Measurements from ENCODE around the gene TENT4A.

TENT4A gene

GRCh38 chr5:6750142-6750840, 37.1 kb downstream of the TENT4A start:
- Histone ChIP-seq H2AK5ac (ENCODE audit: low read length, severe bottlenecking) (no peak overlapping the region), H4K8ac (ENCODE audit: low read length) (no peak overlapping the region), H3K36me3 (ENCODE audit: control insufficient read depth in 1 of 2, insufficient read depth in 2 of 2, low read depth in 1 of 2, low read length in 2 of 2) (peaks cover 64 to 84% of the 10 kb centered on the region in 2 experiments), H3K18ac (ENCODE audit: low read depth in 1 of 2, low read length in 2 of 2) (no peak overlapping the region), H2BK120ac (ENCODE audit: low read depth, low read length) (no peak overlapping the region), H2BK15ac (ENCODE audit: low read depth, poor library complexity, severe bottlenecking) (no peak overlapping the region), H3K27me3 (ENCODE audit: control insufficient read depth in 1 of 2, insufficient read depth in 1 of 2, low read length in 2 of 2) (no peaks in the 10 kb centered on the region), H2AFZ (ENCODE audit: low read depth, low read length) (no peak overlapping the region), H3K4me3 (ENCODE audit: insufficient read depth in 1 of 2, low read depth in 1 of 2, low read length in 2 of 2) (no peak overlapping the region), H3K23ac (ENCODE audit: low read length in 2 of 2) (no peak overlapping the region), H3K9me3 (ENCODE audit: control insufficient read depth, low read length) (no peaks in the 10 kb centered on the region), H3K4me1 (ENCODE audit: control insufficient read depth, insufficient read depth, low read depth, low read length) (peaks cover 5% of the 10 kb centered on the region), H4K91ac (ENCODE audit: low read length) (no peak overlapping the region), H2BK5ac (ENCODE audit: low read depth, low read length, poor library complexity, severe bottlenecking) (no peak overlapping the region), H3K9ac (ENCODE audit: low read length) (no peak overlapping the region), H3K27ac (ENCODE audit: low read length, poor library complexity, severe bottlenecking) (no peak overlapping the region), H2BK12ac (ENCODE audit: low read length in 2 of 2) (no peak overlapping the region), H3K14ac (ENCODE audit: low read length in 2 of 2) (no peak overlapping the region), H3K79me1 (replicated peaks; ENCODE audit: low read length, poor library complexity, severe bottlenecking) (peaks cover 56% of the 10 kb centered on the region), H3K4me2 (ENCODE audit: low read length, poor library complexity, severe bottlenecking) (no peak overlapping the region), H3K4ac (ENCODE audit: low read depth in 1 of 2, low read length in 2 of 2) (no peak overlapping the region)
- 98% methylated on average over 19 of the region's 23 CpGs for WGBS
- no peak for DNase-seq

- Histone ChIP-seq H3K18ac (ENCODE audit: low read depth in 1 of 2, low read length in 2 of 2) (no peak overlapping the region), H3K9me3 (ENCODE audit: control insufficient read depth, low read length) (no peaks in the 10 kb centered on the region), H4K91ac (ENCODE audit: low read length) (no peak overlapping the region), H2BK5ac (ENCODE audit: low read depth, low read length, poor library complexity, severe bottlenecking) (no peak overlapping the region), H2BK15ac (ENCODE audit: low read depth, poor library complexity, severe bottlenecking) (no peak overlapping the region), H3K4me3 (ENCODE audit: insufficient read depth in 1 of 2, low read depth in 1 of 2, low read length in 2 of 2) (no peak overlapping the region), H3K36me3 (ENCODE audit: control insufficient read depth in 1 of 2, insufficient read depth in 2 of 2, low read depth in 1 of 2, low read length in 2 of 2) (peaks cover 68 to 88% of the 10 kb centered on the region in 2 experiments), H3K79me1 (replicated peaks; ENCODE audit: low read length, poor library complexity, severe bottlenecking) (peaks cover 54% of the 10 kb centered on the region), H3K9ac (ENCODE audit: low read length) (no peak overlapping the region), H3K27me3 (ENCODE audit: control insufficient read depth in 1 of 2, insufficient read depth in 1 of 2, low read length in 2 of 2) (no peaks in the 10 kb centered on the region), H3K4me2 (ENCODE audit: low read length, poor library complexity, severe bottlenecking) (no peak overlapping the region), H2AK5ac (ENCODE audit: low read length, severe bottlenecking) (no peak overlapping the region), H2AFZ (ENCODE audit: low read depth, low read length) (no peak overlapping the region), H4K8ac (ENCODE audit: low read length) (no peak overlapping the region), H3K4ac (ENCODE audit: low read depth in 1 of 2, low read length in 2 of 2) (no peak overlapping the region), H3K4me1 (ENCODE audit: control insufficient read depth, insufficient read depth, low read depth, low read length) (peaks cover 5% of the 10 kb centered on the region), H3K23ac (ENCODE audit: low read length in 2 of 2) (no peak overlapping the region), H3K27ac (ENCODE audit: low read length, poor library complexity, severe bottlenecking) (no peak overlapping the region), H2BK12ac (ENCODE audit: low read length in 2 of 2) (no peak overlapping the region), H2BK120ac (ENCODE audit: low read depth, low read length) (no peak overlapping the region), H3K14ac (ENCODE audit: low read length in 2 of 2) (no peak overlapping the region)
- 100% methylated on average over 14 of the region's 18 CpGs for WGBS
- DNase-seq: no peak
Measured at GRCh38 chr5:6750951-6751685, 37.9 kb downstream of the TENT4A start.

- peaks cover 49% of the 10 kb centered on the region for H3K79me1 ChIP-seq (replicated peaks; ENCODE audit: low read length, poor library complexity, severe bottlenecking)
- no peak overlapping the region for H3K14ac ChIP-seq (ENCODE audit: low read length in 2 of 2)
- H3K9ac ChIP-seq (ENCODE audit: low read length): no peak overlapping the region
- no peak overlapping the region for H3K4ac ChIP-seq (ENCODE audit: low read depth in 1 of 2, low read length in 2 of 2)
- DNase-seq: no peak
- 96% methylated on average over 12 of the region's 12 CpGs for WGBS
- no peak overlapping the region for H3K4me3 ChIP-seq (ENCODE audit: insufficient read depth in 1 of 2, low read depth in 1 of 2, low read length in 2 of 2)
- no peak overlapping the region for H2BK5ac ChIP-seq (ENCODE audit: low read depth, low read length, poor library complexity, severe bottlenecking)
- no peak overlapping the region for H2AFZ ChIP-seq (ENCODE audit: low read depth, low read length)
- H3K23ac ChIP-seq (ENCODE audit: low read length in 2 of 2): no peak overlapping the region
- H3K18ac ChIP-seq (ENCODE audit: low read depth in 1 of 2, low read length in 2 of 2): no peak overlapping the region
- H2BK15ac ChIP-seq (ENCODE audit: low read depth, poor library complexity, severe bottlenecking): no peak overlapping the region
- H3K9me3 ChIP-seq (ENCODE audit: control insufficient read depth, low read length): no peaks in the 10 kb centered on the region
- peaks cover 5% of the 10 kb centered on the region for H3K4me1 ChIP-seq (ENCODE audit: control insufficient read depth, insufficient read depth, low read depth, low read length)
- H3K27me3 ChIP-seq (ENCODE audit: control insufficient read depth in 1 of 2, insufficient read depth in 1 of 2, low read length in 2 of 2): no peaks in the 10 kb centered on the region
- H3K36me3 ChIP-seq (ENCODE audit: control insufficient read depth in 1 of 2, insufficient read depth in 2 of 2, low read depth in 1 of 2, low read length in 2 of 2): peaks cover 69 to 89% of the 10 kb centered on the region in 2 experiments
- H4K91ac ChIP-seq (ENCODE audit: low read length): no peak overlapping the region
- no peak overlapping the region for H4K8ac ChIP-seq (ENCODE audit: low read length)
- no peak overlapping the region for H3K27ac ChIP-seq (ENCODE audit: low read length, poor library complexity, severe bottlenecking)
- no peak overlapping the region for H2AK5ac ChIP-seq (ENCODE audit: low read length, severe bottlenecking)
- H2BK120ac ChIP-seq (ENCODE audit: low read depth, low read length): no peak overlapping the region
- no peak overlapping the region for H3K4me2 ChIP-seq (ENCODE audit: low read length, poor library complexity, severe bottlenecking)
- no peak overlapping the region for H2BK12ac ChIP-seq (ENCODE audit: low read length in 2 of 2)
Measured at GRCh38 chr5:6752236-6752635, 39.0 kb downstream of the TENT4A start.

GRCh38 chr5:6752782-6753181, 39.5 kb downstream of the TENT4A start:
- Histone ChIP-seq H3K4me3 (ENCODE audit: insufficient read depth in 1 of 2, low read depth in 1 of 2, low read length in 2 of 2) (no peak overlapping the region), H3K36me3 (ENCODE audit: control insufficient read depth in 1 of 2, insufficient read depth in 2 of 2, low read depth in 1 of 2, low read length in 2 of 2) (peaks cover 70 to 92% of the 10 kb centered on the region in 2 experiments), H3K79me1 (replicated peaks; ENCODE audit: low read length, poor library complexity, severe bottlenecking) (peaks cover 47% of the 10 kb centered on the region), H4K8ac (ENCODE audit: low read length) (no peak overlapping the region), H3K9me3 (ENCODE audit: control insufficient read depth, low read length) (no peaks in the 10 kb centered on the region), H3K14ac (ENCODE audit: low read length in 2 of 2) (no peak overlapping the region), H2BK15ac (ENCODE audit: low read depth, poor library complexity, severe bottlenecking) (no peak overlapping the region), H3K27ac (ENCODE audit: low read length, poor library complexity, severe bottlenecking) (no peak overlapping the region), H2AK5ac (ENCODE audit: low read length, severe bottlenecking) (no peak overlapping the region), H3K9ac (ENCODE audit: low read length) (no peak overlapping the region), H2BK12ac (ENCODE audit: low read length in 2 of 2) (no peak overlapping the region), H4K91ac (ENCODE audit: low read length) (no peak overlapping the region), H2BK5ac (ENCODE audit: low read depth, low read length, poor library complexity, severe bottlenecking) (no peak overlapping the region), H3K27me3 (ENCODE audit: control insufficient read depth in 1 of 2, insufficient read depth in 1 of 2, low read length in 2 of 2) (no peaks in the 10 kb centered on the region), H3K4me2 (ENCODE audit: low read length, poor library complexity, severe bottlenecking) (no peak overlapping the region), H2AFZ (ENCODE audit: low read depth, low read length) (no peak overlapping the region), H3K23ac (ENCODE audit: low read length in 2 of 2) (no peak overlapping the region), H3K4me1 (ENCODE audit: control insufficient read depth, insufficient read depth, low read depth, low read length) (peaks cover 5% of the 10 kb centered on the region), H3K4ac (ENCODE audit: low read depth in 1 of 2, low read length in 2 of 2) (no peak overlapping the region), H3K18ac (ENCODE audit: low read depth in 1 of 2, low read length in 2 of 2) (no peak overlapping the region), H2BK120ac (ENCODE audit: low read depth, low read length) (no peak overlapping the region)
- no peak for DNase-seq
- WGBS: 97% methylated on average over 10 of the region's 11 CpGs
